H1 (cell line): Measurements from ENCODE around the gene KCNA4. TPM values are rescaled to one million over a fixed set of nuclear protein-coding genes. Genes with fewer than 3 reads are reported as not detected.

Source experiments
- polyA plus RNA-seq, 7 experiments: library from polyadenylated mRNA; depleted of rRNA in 3 of 7; stranded (reverse) in 5 of 7; unstranded in 2 of 7; fragments of >200 nt in 5 of 7; fragments of 200-250 nt in 2 of 7; gene quantifications; 1 replicate in 5 of 7; 2 replicates in 1 of 7; 4 replicates in 1 of 7; pipeline versions ENCODE4 v1.2.1 to v1.2.3, GENCODE V29; 2011 to 2013; ENCODE audit warnings: missing spikeins in 2 of 7, mixed read lengths in 2 of 7
- total RNA-seq: library from RNA; stranded (reverse); fragmentation: NEBNext Ultra II Directional; extraction: Animal tissue kit (Norgen Biotek cat#: 25700); gene quantifications from 2 replicates; pipeline ENCODE4 v1.2.1, GENCODE V29; 2021
- TF ChIP-seq, protein P1 (sequence below), 3 experiments: IDR thresholded peaks; 1 replicate in 2 of 3; 2 replicates in 1 of 3; pipeline versions ENCODE4 v1.5.1 to v1.6.1; 2011; ENCODE audit warnings: low read length in 3 of 3, mild to moderate bottlenecking in 3 of 3, inconsistent platforms in 2 of 3, low read depth in 1 of 3, moderate library complexity in 1 of 3; ENCODE audit not compliant: insufficient read depth in 1 of 3; ENCODE audit errors: control extremely low read depth in 1 of 3

The KCNA4 gene
- total and polyA plus RNA-seq, 2 of the 8 experiments (the other 6 are each of a cell fraction or from before 2014, with no cell fraction given) = not detected

DNA sequence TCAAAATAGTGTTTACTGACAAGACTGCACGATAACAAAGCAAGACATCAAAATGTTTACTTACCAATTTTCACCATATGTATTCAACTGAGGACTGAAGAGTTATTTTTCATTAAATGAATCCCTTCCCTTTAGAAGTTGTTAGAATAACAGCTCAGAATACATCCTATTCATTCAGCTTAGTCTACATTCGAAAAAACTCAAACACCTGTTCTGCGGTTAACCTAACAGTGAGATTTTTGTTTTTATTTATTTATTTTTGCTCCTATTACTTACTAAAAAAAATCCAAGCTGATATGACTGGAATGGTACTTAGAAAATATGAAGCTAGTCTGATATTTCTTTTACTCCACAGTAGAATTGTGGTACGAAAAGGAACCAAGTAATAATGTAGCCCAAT, 10.0 kb downstream of the KCNA4 start (continued):
- TF ChIP-seq, protein P1, sequence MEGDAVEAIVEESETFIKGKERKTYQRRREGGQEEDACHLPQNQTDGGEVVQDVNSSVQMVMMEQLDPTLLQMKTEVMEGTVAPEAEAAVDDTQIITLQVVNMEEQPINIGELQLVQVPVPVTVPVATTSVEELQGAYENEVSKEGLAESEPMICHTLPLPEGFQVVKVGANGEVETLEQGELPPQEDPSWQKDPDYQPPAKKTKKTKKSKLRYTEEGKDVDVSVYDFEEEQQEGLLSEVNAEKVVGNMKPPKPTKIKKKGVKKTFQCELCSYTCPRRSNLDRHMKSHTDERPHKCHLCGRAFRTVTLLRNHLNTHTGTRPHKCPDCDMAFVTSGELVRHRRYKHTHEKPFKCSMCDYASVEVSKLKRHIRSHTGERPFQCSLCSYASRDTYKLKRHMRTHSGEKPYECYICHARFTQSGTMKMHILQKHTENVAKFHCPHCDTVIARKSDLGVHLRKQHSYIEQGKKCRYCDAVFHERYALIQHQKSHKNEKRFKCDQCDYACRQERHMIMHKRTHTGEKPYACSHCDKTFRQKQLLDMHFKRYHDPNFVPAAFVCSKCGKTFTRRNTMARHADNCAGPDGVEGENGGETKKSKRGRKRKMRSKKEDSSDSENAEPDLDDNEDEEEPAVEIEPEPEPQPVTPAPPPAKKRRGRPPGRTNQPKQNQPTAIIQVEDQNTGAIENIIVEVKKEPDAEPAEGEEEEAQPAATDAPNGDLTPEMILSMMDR (IDR thresholded peaks at IDR 0.05; ENCODE audit: control extremely low read depth in 1 of 3, insufficient read depth in 1 of 3, low read depth in 1 of 3, low read length in 3 of 3) = no peak
